ENCODE results near the gene THAP4.

THAP4 gene

DNA sequence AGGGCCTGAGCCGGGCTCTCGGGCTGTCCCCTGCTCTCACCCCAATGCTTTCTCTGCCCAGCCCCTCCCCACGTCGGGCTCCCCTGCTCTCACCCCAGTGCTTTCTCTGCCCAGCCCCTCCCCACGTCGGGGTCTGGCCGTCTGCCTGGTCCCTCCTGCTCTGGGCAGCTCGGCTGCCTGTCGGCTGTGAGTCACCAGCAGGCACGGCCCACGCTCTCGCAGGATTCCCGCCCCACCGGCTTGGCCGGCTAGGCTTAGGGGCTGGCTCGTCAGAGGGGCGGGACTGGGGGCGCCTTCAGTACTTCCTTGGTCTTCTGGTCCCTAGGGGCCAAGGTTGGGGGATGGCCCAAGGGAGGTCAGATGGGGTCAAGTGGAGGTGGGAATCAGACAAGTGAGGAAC, 75.1 kb downstream of the THAP4 start:
- peak in 1 of 2 experiments; percentile 18 for DNase-seq

DNA sequence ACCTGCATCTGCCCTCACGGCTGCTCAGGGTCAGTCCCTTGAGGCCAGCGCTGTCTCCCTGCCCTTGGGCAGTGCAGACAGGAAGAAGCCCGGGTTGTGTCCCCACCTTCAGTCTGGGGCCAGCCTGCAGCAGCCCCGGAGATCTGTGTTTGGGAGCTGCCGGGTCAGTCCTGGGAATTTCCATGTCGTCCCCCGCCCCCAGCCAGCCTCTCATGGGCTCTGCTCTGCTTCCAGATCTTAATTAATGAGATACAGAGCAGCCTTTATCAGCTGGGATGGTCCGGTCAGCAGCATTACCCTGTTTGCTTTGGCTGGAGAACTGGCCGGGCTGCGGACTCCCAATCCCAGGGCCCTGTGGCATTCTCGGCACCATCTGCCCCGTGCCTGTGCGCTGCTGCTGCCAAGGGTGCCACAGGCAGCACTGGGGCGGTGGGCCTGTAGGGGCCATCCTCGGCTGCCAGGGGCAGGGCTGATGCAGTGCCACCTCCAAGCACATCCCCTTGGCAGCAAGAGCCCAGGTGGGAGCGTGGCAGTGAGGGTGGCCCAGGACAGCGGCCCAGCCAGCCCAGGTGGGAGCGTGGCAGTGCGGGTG, 76.0 kb downstream of the THAP4 start:
- no peak for DNase-seq

DNA sequence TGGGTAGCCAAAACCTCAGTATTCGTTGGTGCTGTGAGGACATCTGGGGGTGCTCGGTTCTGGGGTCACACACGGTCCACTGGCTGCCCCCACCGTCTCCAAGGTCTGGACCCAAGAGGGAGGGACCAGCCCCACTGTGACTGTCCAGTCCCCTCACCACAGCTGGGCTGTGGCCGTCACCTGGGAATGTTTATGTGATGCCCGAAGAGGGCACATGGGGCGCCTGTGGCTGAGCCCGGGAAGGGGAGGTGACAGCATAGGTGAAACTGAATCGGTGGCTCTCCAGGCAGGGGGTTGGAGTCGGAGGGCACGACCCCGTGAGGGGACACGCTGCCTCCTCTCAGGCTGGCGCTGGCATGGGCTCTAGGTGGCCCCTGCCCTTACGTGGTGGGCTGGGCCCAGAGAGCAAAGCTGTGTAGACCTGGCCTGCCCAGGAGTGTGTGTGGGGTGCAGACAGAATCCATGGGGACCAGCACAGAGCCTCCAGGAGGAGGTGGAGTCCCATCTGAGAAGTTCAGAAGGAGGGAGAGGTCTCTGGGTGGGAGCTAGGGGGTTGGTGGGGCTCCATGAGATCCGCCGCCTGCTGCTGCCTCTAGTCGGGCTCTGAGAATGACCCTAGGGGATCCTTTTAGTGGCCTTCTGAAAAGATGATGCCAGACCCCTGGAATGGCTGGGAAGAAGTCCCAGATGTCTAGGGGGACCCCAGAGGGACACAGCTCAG, 76.6 kb downstream of the THAP4 start:
- no peak for DNase-seq

- no peak for DNase-seq
Measured at GRCh38 chr2:241559323-241560161, 77.4 kb downstream of the THAP4 start.

GRCh38 chr2:241558532-241559322, 78.2 kb downstream of the THAP4 start, which contains the start of gene BOK:
BOK (plus strand) TSS chr2:241558745; CDS start chr2:241559484, 739 bp downstream.
- no peak for DNase-seq

DNA sequence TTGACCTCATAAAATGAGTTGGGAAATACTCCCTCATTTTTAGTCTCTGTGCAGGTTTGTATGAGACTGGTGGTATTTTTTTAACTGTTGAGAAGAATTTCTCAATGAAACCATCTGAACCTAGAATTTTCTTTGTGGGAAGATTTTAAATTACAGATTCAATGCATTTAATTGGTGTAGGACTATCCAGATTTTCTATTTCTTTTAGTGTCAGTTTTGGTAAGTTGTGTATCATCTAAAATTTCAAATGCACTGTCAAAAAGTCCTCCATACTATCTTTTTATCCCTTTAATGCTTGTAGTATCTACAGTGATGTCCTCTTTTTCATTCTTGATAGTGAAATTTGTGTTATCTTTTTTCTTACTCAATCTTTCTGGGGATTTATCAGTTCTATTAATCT, 80.2 kb downstream of the THAP4 start:
- no peak for DNase-seq

GRCh38 chr2:241555711-241556110, 81.2 kb downstream of the THAP4 start:
- no peak for DNase-seq

DNA sequence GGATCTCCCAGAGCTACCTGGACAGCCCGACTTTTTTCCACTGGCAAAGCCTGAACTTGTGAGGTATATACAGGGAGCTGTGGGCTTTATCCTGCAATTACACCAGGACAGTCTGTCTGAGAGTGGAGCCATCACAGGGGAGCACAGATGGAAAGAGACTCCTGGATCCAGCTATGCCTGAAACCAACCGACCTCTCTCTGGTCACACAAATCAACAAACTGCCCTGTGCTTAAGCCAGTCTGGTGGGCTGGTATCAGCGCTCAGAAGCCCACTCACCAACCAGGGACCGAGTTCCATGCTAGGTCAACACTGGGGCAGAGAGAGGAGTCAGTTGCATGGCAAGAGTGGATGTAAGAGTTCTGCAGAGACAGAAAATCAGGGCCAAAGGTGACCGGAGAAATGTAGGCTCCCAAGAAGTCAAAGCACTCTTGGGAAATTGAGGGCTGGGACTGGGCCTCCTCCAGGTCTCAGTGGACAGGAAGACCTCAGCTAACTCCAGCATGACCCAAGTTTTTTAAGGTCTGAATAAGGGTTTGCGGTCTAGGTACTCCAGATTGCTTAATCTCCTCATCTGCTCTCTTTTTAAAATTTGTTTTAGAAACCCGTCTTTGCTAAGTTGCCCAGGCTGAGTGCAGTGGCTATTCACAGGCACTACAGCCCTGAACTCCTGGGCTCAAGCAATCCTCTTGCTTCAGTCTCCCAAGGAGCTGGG, 82.2 kb downstream of the THAP4 start:
- DNase-seq = no peak

DNA sequence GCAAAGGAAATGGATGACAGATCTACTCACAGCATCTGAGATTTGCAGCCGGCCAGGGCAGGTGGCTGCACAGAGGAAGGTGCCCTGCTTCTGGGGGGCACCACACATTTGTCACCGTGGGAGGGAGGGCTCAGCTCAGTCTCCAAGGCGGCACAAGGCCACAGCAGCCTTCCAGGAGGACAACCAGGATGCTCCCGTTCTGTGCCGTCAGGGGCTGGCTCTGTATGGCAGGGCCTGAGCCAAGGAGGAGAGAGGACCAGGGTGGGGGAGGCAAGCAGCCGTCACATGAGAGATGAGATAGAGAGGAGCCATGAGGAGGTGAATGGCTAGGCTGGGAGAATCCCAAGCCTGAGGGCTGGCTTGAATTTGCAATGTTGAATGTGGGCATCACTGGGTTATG, 83.0 kb downstream of the THAP4 start:
- no peak for DNase-seq

DNA sequence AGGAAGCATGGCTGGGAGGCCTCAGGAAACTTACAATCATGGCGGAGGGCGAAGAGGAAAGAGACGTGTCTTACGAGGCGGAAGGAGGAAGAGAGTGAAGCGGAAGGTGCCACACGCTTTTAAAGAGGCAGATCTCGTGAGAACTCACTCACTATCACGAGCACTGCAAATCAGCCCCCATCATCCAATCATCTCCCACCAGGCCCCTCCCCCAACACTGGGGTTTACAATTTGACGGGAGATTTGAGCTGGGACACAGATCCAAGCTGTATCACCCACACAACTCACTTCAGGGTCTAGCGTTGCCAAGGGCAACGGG, 83.5 kb downstream of the THAP4 start:
- DNase-seq = no peak

GRCh38 chr2:241551998-241552737, 84.8 kb downstream of the THAP4 start:
- no peak for DNase-seq

GRCh38 chr2:241551599-241551997, 85.4 kb downstream of the THAP4 start:
- DNase-seq = no peak

DNA sequence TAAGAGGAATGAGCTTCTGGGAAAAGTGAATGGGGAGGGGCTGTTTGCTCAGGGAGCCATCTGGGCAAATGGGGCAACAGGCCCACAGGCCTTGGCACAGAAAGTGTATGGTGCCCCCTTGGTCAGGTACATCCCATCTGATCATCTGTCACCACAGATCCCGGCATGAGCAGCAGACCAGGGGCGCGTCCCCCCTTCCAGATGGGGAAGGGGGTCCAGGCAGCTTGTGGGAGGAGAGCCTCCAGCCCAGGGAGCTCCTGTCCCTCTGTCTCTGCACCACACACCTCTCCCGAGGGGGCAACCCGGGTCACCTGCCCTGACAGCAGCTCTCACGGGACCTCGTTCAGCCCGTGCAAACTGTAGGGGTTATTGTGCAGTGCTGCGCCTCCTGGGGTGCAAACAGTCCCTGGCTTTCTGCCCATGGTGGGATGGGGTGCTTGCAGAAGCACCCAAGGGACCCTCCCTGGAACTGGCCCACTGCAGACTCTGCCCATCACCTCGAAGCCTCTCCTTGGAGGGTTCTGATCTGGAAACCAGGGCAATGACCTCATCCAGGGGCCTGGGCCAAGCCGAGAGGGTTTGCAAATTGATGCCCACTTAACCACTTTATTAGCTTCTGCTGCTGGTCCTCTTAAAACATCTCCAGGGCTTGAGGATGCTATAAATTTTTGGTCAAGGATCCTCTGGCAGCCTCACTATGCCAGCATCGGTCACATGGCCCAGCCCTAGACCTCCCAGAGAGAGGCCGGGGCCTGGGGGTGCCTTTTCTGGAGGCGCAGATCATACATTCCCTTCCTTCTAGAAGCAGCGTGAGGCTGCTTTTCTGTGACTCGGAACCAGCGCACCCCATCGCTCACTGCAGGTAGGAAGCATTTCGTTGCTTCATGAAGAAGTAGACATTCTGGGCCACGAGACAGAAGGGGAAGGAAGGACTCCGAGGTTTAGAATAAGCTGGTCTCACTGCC, 86.1 kb downstream of the THAP4 start:
- DNase-seq = no peak

- no peak for DNase-seq
Measured at GRCh38 chr2:241548451-241548835, 88.5 kb downstream of the THAP4 start.

- DNase-seq = no peak
Measured at GRCh38 chr2:241547781-241548450, 89.0 kb downstream of the THAP4 start.

GRCh38 chr2:241546771-241547498, 90.0 kb downstream of the THAP4 start:
- no peak for DNase-seq

DNA sequence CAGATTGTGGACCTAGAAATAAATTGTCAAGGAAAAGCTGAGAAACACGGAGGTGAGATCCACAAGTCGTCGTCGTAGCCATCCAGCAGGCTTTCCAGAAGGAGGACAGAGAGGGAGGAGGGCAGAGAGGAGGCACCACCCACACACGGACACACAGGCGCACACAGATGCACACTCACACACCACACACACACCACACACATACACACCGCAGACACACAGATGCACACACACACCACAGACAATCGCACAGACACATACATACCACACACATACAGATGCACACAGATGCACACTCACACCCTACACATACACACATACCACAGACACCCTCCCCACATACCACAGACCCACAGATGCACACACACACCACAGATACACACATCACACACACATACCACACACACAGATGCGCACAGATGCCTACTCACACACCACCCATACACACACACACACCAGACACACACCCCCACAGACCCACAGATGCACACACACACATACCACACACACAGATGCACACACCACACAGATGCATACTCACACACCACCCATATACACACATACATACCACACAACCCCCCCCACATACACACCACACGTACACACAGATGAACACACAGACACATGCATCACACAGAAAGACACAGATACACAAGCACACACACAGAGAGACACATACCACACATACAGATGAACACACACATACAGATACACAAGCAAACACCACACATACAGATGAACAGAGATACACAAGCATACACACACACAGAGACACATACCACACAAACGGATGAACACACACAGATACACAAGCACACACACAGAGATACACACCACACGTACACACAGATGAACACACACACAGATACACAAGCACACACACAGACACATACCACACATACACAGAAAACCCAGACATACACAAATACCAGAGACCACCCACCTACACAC, 91.2 kb downstream of the THAP4 start:
- DNase-seq = no peak

DNA sequence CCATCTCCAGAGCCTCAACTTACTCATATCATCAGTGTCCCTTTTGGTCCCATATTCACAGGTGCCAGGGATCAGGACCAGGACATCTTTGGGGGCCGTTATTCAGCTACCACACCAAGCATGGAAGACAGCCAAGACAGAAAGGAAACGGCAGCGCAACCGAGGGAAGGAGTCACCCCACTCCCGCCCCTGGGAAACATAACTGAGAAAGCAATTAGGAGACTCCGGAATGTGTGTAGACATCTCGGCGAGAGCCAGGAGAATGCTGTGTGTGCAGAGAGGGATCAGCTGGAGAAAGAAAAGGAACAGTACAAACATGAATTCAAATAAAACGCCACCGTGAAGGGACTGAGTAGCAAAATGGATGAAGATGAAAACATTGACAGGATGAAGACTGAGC, 91.9 kb downstream of the THAP4 start:
- no peak for DNase-seq
